Stimulated activated CD4-positive, alpha-beta T cell treated with anti-CD3 and anti-CD28 coated beads, Interleukin-1b, Interleukin-23, amount 100 ng/mL, for 4 hours (primary cell): Measurements from ENCODE around the gene BMP4.

Source experiments
- DNase-seq, 2 donors: peaks; one replicate each; pipeline ENCODE4 v3.0.0-alpha.2; 2020; ENCODE audit warnings: low read depth in 2 of 2

The BMP4 gene

GRCh38 chr14:53946404-53947093, 10.1 kb downstream of the BMP4 start:
- DNase-seq = no peak

DNA sequence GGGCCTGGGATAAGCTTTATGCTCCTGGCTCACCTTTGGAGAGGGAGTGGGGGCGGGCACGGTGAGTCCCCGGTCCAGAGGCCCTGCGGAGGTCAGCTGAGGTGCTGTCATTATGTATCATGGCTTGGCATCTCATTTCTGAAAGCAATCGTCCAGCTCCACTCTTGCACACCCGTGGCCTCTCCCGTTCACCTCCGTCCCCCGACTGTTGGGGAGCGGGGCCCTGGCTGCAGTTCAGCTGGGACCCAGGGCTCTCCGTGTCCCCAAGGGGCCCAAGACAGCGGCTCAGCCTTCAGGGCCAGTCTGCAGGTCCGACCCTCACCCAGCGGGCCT, 10.6 kb downstream of the BMP4 start:
- DNase-seq = no peak

DNA sequence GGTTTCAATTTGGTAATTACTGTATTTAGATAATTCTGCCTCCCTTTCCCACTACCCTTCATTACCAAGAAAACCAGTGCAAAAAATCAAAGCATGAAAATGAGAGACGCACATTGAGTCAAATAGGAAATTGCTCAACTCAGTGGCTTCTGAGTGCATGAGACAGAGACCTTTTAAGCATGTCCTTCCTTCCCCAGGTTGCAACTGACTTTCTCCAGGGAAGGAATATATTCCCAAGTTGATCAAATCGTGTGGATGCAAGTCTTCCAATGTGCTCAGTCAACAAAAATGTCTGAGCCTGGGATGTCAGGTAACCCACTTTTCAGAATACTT, 12.9 kb downstream of the BMP4 start:
- no peak for DNase-seq

DNA sequence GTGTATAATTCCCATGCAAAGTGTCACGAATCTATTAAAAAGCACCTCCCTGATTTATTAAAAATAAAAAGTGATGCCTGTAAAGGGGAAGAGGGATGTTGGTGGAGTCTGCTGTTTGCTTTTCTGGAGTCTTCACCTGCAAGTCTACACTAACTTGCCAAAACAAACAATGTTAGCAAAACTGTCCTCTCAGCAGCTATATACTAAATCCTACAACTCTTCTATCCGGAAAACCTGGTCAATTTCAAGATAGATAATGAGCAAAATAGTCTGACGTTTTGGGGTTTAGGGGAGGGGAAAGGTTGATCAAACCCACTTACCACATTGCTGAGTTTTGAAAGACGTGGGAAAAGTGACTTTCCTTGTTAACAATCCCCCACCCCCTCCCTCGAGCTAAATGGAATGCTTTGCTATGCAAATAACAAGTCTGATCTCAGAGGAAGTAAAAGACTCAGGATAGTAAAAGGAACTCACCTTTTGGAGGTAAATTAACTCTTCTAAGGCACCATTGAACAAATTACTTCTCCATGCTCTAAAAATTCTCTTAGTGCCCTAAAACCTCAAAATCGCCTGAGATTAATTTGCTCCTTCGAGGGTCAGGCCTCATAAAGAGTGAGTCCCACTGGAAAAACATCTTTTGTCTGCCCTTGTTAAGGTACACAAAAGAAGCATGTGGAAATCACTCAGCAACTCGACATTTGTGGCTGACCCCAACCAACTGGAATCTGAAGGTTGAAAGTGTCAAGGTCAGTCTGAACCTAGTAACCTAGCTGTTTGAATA, 13.5 kb downstream of the BMP4 start:
- no peak for DNase-seq

DNA sequence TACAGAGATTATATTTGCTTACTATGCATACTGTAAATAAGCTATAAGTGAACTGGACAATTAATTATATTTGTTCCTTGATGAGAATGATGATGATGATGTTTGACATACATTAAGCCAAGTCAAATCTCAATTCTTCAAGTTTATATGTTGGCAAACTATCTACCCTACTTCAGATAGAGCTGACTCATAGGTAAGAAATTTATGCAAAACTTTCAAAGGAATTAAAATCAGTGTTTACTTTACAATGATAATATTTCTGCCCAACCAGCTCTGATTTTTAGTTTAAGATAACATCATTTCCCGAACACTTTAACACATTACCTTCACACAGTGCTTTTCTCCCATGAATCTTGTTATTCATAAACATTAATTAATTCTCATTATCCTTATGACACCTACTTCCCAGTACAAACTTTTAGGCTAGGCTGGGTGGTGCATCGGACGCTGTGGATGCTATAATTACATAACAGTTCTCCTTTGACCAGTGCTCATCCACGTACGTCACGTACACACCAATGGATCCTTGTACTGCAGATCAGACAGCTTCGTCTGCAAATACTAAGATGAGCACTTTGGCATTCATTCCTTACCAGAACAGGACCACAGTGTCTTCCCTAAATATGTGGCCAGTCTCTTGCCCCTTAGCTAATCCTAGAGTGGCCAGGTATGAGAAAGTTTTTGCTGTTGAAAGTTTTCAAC, 18.3 kb downstream of the BMP4 start:
- no peak for DNase-seq

GRCh38 chr14:53934778-53935414, 21.7 kb downstream of the BMP4 start:
- no peak for DNase-seq

DNA sequence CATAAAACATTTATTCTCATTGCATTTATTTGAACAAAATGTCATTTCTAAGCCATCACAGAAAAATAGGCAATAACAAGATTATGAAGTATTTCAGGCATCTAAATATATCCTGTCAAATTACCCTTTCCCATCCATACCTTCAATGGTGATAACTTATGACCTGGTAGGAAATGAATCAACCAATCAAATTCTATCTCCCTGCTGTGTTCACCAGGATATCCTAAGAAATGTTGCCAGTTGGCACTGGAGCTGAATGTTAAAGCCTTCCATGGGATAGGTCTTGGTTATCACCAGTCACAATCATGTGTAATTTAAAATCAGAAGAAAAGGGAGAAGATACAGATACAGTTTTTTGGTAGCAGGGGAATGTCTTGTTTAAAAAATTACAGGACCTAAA, 23.7 kb downstream of the BMP4 start:
- DNase-seq = no peak

GRCh38 chr14:53929871-53930715, 26.5 kb downstream of the BMP4 start:
- no peak for DNase-seq

- no peak for DNase-seq
Observed at GRCh38 chr14:53927171-53927570, 29.5 kb downstream of the BMP4 start.

- DNase-seq = no peak
Observed at GRCh38 chr14:53925201-53925766, 31.3 kb downstream of the BMP4 start.

GRCh38 chr14:53924753-53925152, 31.9 kb downstream of the BMP4 start:
- DNase-seq = no peak

GRCh38 chr14:53921027-53921426, 35.6 kb downstream of the BMP4 start:
- no peak for DNase-seq

DNA sequence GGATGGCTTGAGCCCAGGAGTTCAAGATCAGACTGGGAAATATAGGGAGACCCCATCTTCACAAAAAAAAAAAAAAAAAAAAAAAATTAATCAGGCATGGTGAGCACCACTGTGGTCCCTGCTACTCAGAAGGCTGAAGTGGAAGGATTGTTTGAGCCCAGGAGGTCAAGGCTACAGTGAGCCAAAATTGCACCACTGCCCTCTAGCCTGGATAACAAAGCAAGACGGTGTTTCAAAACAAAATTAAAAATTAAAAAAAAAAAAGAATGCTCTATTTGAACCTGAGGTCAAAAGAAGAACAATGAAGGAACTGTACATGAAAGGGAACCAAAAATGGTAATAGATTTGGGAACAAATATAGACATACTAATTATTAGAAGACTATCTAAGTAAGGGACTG, 40.4 kb downstream of the BMP4 start:
- no peak for DNase-seq

- no peak for DNase-seq
Observed at GRCh38 chr14:53915364-53916014, 41.1 kb downstream of the BMP4 start.

DNA sequence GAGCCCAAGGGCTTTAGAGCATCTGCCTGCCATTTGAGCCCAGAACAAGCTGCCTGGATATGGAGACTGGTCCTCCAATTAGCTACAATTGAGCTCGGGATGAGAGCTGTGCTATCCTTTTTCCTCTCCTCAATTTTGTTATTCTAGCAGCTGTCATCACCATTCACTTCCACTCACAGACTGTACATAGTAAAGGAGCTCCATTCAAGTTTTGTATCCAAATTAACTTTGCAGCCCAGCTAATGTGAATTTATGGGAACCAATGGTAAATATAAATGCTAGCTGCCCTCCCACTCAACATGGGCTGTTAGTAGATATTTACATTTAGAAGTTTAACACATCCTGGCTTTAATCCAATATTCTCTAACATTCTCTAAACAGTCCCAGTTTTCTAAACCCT, 44.6 kb downstream of the BMP4 start:
- DNase-seq = no peak

GRCh38 chr14:53908416-53908815, 48.2 kb downstream of the BMP4 start:
- no peak for DNase-seq

DNA sequence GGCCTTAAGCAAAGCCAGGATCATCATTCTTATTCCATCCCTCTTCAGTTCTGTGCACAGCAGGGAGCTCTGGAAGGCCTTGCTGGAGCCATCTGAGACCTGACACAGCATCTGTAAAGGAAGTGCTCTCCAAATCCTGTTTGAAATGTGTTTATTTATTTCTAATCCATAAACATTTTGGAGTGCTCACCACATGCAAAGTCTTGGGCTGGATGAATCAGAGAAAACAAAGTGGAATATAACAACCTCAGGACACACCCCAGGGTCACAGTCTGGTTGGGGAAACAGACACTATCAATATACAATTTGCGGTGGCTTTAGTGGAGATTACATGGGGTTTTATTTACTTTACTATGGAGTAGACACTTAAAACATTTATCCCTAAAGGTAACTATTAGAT, 54.3 kb downstream of the BMP4 start:
- DNase-seq = no peak

DNA sequence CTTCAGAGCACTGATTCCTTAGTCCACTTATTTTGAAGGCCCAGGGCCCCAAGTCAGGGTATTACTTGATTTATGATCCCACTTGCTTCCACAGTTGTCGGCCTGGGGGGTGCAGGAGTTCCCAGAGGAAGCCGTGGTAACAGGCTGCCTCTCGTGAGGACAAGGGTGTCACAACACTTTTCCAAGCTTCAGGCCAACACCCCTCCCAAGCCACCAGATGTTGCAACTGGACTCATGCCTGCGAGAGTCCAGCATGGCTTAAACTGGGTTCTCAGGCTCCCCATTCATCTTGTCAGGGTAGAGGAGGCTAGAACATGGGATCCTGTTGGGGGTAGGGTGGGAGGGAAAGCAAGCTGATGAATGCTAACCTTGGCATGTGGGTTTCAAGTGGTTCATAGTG, 56.1 kb downstream of the BMP4 start:
- DNase-seq = no peak
